ENCODE results near the gene PIAS4.

PIAS4 gene

GRCh38 chr19:4080473-4080872 is 72.9 kb downstream of the PIAS4 start:
- Mint-ChIP-seq H3K9me3 (no peaks in the 10 kb centered on the region), H3K4me3 (no peak overlapping the region), H3K27ac (no peak overlapping the region), H3K27me3 (no peaks in the 10 kb centered on the region), H3K4me1 (peaks cover 46% of the 10 kb centered on the region), H3K36me3 (no peaks in the 10 kb centered on the region)

- Mint-ChIP-seq H3K9me3 (no peaks in the 10 kb centered on the region), H3K36me3 (no peaks in the 10 kb centered on the region), H3K27ac (no peak overlapping the region), H3K4me1 (peaks cover 55% of the 10 kb centered on the region), H3K27me3 (no peaks in the 10 kb centered on the region), H3K4me3 (no peak overlapping the region)
These were observed 74.0 kb downstream of the PIAS4 start for GRCh38 chr19:4081441-4082129.

GRCh38 chr19:4082172-4082571 is 74.6 kb downstream of the PIAS4 start:
- Mint-ChIP-seq H3K4me1 (peaks cover 54% of the 10 kb centered on the region), H3K9me3 (no peaks in the 10 kb centered on the region), H3K27ac (no peak overlapping the region), H3K4me3 (no peak overlapping the region), H3K36me3 (no peaks in the 10 kb centered on the region), H3K27me3 (no peaks in the 10 kb centered on the region)

GRCh38 chr19:4083677-4084546 is 76.4 kb downstream of the PIAS4 start:
- H3K4me1 Mint-ChIP-seq: peaks cover 56% of the 10 kb centered on the region
- H3K36me3 Mint-ChIP-seq: no peaks in the 10 kb centered on the region
- H3K27ac Mint-ChIP-seq: peak overlapping the region; percentile 62
- no peaks in the 10 kb centered on the region for H3K9me3 Mint-ChIP-seq
- no peaks in the 10 kb centered on the region for H3K27me3 Mint-ChIP-seq
- H3K4me3 Mint-ChIP-seq: peak overlapping the region; percentile 61

GRCh38 chr19:4084547-4084877 is 77.0 kb downstream of the PIAS4 start:
- Mint-ChIP-seq H3K4me3 (peak overlapping the region; percentile 61), H3K36me3 (no peaks in the 10 kb centered on the region), H3K27ac (peak overlapping the region; percentile 62), H3K27me3 (no peaks in the 10 kb centered on the region), H3K9me3 (no peaks in the 10 kb centered on the region), H3K4me1 (peaks cover 58% of the 10 kb centered on the region)

GRCh38 chr19:4086411-4086867 is 78.9 kb downstream of the PIAS4 start:
- H3K27me3 Mint-ChIP-seq: no peaks in the 10 kb centered on the region
- peaks cover 64% of the 10 kb centered on the region for H3K4me1 Mint-ChIP-seq
- H3K36me3 Mint-ChIP-seq: no peaks in the 10 kb centered on the region
- H3K9me3 Mint-ChIP-seq: no peaks in the 10 kb centered on the region
- H3K27ac Mint-ChIP-seq: peak overlapping the region; percentile 68
- no peak overlapping the region for H3K4me3 Mint-ChIP-seq

- no peaks in the 10 kb centered on the region for H3K9me3 Mint-ChIP-seq
- H3K4me3 Mint-ChIP-seq: peak overlapping the region; percentile 60
- no peaks in the 10 kb centered on the region for H3K27me3 Mint-ChIP-seq
- H3K36me3 Mint-ChIP-seq: no peaks in the 10 kb centered on the region
- H3K27ac Mint-ChIP-seq: peak overlapping the region; percentile 70
- peaks cover 61% of the 10 kb centered on the region for H3K4me1 Mint-ChIP-seq
These were observed 80.5 kb downstream of the PIAS4 start for GRCh38 chr19:4087787-4088679.

GRCh38 chr19:4088975-4089374 is 81.4 kb downstream of the PIAS4 start:
- Mint-ChIP-seq H3K4me3 (peak overlapping the region; percentile 60), H3K4me1 (peaks cover 54% of the 10 kb centered on the region), H3K9me3 (no peaks in the 10 kb centered on the region), H3K36me3 (no peaks in the 10 kb centered on the region), H3K27ac (peak overlapping the region; percentile 60), H3K27me3 (no peaks in the 10 kb centered on the region)
